ENCODE measurements around the gene GH2. TPM values are rescaled to one million over a fixed set of nuclear protein-coding genes. Genes with fewer than 3 reads are reported as not detected.

GH2 gene
- total RNA-seq, 1 donor from 2014 or later = not detected

DNA sequence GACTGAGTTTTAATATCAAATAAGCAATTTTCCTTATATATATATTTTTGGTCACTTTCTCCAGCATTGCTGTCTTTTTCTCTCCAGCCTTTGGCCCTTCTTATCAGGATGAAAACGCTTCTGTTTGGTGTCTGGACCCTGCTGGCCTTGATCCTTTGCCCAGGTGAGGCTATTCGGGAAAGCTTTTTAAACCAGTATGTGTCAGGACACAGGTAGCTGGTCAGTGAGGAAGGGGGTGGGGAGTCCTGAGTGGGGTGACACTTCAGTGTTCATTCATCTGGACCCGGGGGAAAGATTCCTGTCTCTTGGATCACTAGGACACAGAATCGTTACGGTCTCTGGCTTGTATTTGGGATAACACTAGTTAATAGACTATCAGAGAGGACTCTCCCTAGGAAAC, 27.0 kb downstream of the GH2 start:
- Histone ChIP-seq H3K27me3 (ENCODE audit: control insufficient read depth, insufficient read depth, low read length) (peaks cover 5% of the 10 kb centered on the region), H3K4me3 (ENCODE audit: low read depth, low read length) (no peak overlapping the region), H3K36me3 (ENCODE audit: control insufficient read depth, insufficient read depth, low read length) (no peaks in the 10 kb centered on the region)
- no peak for DNase-seq (ENCODE audit: low read depth)
- TF ChIP-seq, protein P1, sequence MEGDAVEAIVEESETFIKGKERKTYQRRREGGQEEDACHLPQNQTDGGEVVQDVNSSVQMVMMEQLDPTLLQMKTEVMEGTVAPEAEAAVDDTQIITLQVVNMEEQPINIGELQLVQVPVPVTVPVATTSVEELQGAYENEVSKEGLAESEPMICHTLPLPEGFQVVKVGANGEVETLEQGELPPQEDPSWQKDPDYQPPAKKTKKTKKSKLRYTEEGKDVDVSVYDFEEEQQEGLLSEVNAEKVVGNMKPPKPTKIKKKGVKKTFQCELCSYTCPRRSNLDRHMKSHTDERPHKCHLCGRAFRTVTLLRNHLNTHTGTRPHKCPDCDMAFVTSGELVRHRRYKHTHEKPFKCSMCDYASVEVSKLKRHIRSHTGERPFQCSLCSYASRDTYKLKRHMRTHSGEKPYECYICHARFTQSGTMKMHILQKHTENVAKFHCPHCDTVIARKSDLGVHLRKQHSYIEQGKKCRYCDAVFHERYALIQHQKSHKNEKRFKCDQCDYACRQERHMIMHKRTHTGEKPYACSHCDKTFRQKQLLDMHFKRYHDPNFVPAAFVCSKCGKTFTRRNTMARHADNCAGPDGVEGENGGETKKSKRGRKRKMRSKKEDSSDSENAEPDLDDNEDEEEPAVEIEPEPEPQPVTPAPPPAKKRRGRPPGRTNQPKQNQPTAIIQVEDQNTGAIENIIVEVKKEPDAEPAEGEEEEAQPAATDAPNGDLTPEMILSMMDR (IDR thresholded peaks at IDR 0.05; ENCODE audit: insufficient read depth, low read length, poor library complexity, severe bottlenecking) = no peak

GRCh38 chr17:63853260-63853659, 28.5 kb downstream of the GH2 start:
- H3K4me3 ChIP-seq (ENCODE audit: low read depth, low read length) = no peak overlapping the region
- H3K36me3 ChIP-seq (ENCODE audit: control insufficient read depth, insufficient read depth, low read length) = no peaks in the 10 kb centered on the region
- TF ChIP-seq, protein P1 (IDR thresholded peaks at IDR 0.05; ENCODE audit: insufficient read depth, low read length, poor library complexity, severe bottlenecking) = no peak
- H3K27me3 ChIP-seq (ENCODE audit: control insufficient read depth, insufficient read depth, low read length) = peaks cover 2% of the 10 kb centered on the region
- DNase-seq (ENCODE audit: low read depth) = no peak

DNA sequence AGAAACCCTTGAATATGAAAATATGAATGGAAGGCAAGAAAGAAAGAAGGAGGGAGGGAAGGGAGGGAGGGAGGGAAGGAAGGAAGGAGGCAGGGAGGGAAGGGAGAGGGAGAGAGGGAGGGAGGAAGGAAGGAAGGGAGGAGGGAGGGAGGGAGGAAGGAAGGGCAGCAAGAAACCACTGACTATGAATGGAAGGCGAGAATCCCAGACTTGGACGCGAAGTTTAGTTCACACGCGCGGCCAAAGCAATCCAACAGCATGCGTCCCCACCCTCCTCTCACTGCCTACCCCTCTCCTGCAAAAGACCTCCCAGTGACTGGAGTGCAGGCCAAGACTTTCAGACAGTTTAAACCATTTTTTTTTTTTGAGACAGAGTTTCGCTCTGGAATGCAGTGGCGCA, 31.3 kb downstream of the GH2 start:
- no peak for DNase-seq (ENCODE audit: low read depth)
- H3K27me3 ChIP-seq (ENCODE audit: control insufficient read depth, insufficient read depth, low read length) = peaks cover 2% of the 10 kb centered on the region
- no peaks in the 10 kb centered on the region for H3K36me3 ChIP-seq (ENCODE audit: control insufficient read depth, insufficient read depth, low read length)
- TF ChIP-seq, protein P1 (IDR thresholded peaks at IDR 0.05; ENCODE audit: insufficient read depth, low read length, poor library complexity, severe bottlenecking) = no peak
- H3K4me3 ChIP-seq (ENCODE audit: low read depth, low read length) = no peak overlapping the region

GRCh38 chr17:63848834-63849689, 32.7 kb downstream of the GH2 start:
- no peak for DNase-seq (ENCODE audit: low read depth)
- H3K36me3 ChIP-seq (ENCODE audit: control insufficient read depth, insufficient read depth, low read length) = no peaks in the 10 kb centered on the region
- peaks cover 2% of the 10 kb centered on the region for H3K27me3 ChIP-seq (ENCODE audit: control insufficient read depth, insufficient read depth, low read length)
- peak overlapping the region; percentile 29 for H3K4me3 ChIP-seq (ENCODE audit: low read depth, low read length)
- TF ChIP-seq, protein P1 (IDR thresholded peaks at IDR 0.05; ENCODE audit: insufficient read depth, low read length, poor library complexity, severe bottlenecking) = peak; percentile 72

- peaks cover 2% of the 10 kb centered on the region for H3K27me3 ChIP-seq (ENCODE audit: control insufficient read depth, insufficient read depth, low read length)
- H3K36me3 ChIP-seq (ENCODE audit: control insufficient read depth, insufficient read depth, low read length) = no peaks in the 10 kb centered on the region
- TF ChIP-seq, protein P1 (IDR thresholded peaks at IDR 0.05; ENCODE audit: insufficient read depth, low read length, poor library complexity, severe bottlenecking) = no peak
- no peak overlapping the region for H3K4me3 ChIP-seq (ENCODE audit: low read depth, low read length)
- no peak for DNase-seq (ENCODE audit: low read depth)
These were observed 34.1 kb downstream of the GH2 start for GRCh38 chr17:63847525-63848249.
